Activated CD4-positive, alpha-beta T cell treated with anti-CD3 and anti-CD28 coated beads for 1 hour (primary cell): ENCODE data around the gene BCL11A.

Source experiments
- DNase-seq: peaks from one replicate; pipeline ENCODE4 v3.0.0-alpha.2; 2020

Gene BCL11A

GRCh38 chr2:60502144-60502543 is 51.3 kb downstream of the BCL11A start:
- no peak for DNase-seq

- DNase-seq, result no peak
These were observed 52.6 kb downstream of the BCL11A start for GRCh38 chr2:60500861-60501260.

- DNase-seq, result no peak
These were observed 53.7 kb downstream of the BCL11A start for GRCh38 chr2:60499651-60500265.

- no peak for DNase-seq
These were observed 54.5 kb downstream of the BCL11A start for GRCh38 chr2:60498816-60499429.

- DNase-seq, result no peak
These were observed 55.2 kb downstream of the BCL11A start for GRCh38 chr2:60498127-60498815.

- DNase-seq, result no peak
These were observed 56.0 kb downstream of the BCL11A start for GRCh38 chr2:60497500-60497899.

GRCh38 chr2:60496956-60497355 is 56.5 kb downstream of the BCL11A start:
- no peak for DNase-seq

GRCh38 chr2:60496475-60496874 is 57.0 kb downstream of the BCL11A start:
- DNase-seq, result no peak

- no peak for DNase-seq
These were observed 58.3 kb downstream of the BCL11A start for GRCh38 chr2:60495041-60495625.

- DNase-seq, result no peak
These were observed 59.6 kb downstream of the BCL11A start for GRCh38 chr2:60493804-60494387.

GRCh38 chr2:60492548-60492947 is 60.9 kb downstream of the BCL11A start:
- DNase-seq, result no peak

GRCh38 chr2:60490848-60491247 is 62.6 kb downstream of the BCL11A start:
- DNase-seq, result no peak

GRCh38 chr2:60490441-60490840 is 63.0 kb downstream of the BCL11A start:
- DNase-seq, result no peak

GRCh38 chr2:60489289-60489688 is 64.2 kb downstream of the BCL11A start:
- DNase-seq, result no peak

- DNase-seq, result no peak
These were observed 65.2 kb downstream of the BCL11A start for GRCh38 chr2:60488291-60488690.

GRCh38 chr2:60487174-60487573 is 66.3 kb downstream of the BCL11A start:
- no peak for DNase-seq

- no peak for DNase-seq
These were observed 66.9 kb downstream of the BCL11A start for GRCh38 chr2:60486551-60486950.

- DNase-seq, result no peak
These were observed 67.4 kb downstream of the BCL11A start for GRCh38 chr2:60486067-60486466.

- no peak for DNase-seq
These were observed 67.9 kb downstream of the BCL11A start for GRCh38 chr2:60485550-60485949.

- DNase-seq, result no peak
These were observed 68.4 kb downstream of the BCL11A start for GRCh38 chr2:60485055-60485454.

GRCh38 chr2:60484133-60484645 is 69.3 kb downstream of the BCL11A start:
- DNase-seq, result no peak

- DNase-seq, result no peak
These were observed 70.1 kb downstream of the BCL11A start for GRCh38 chr2:60483401-60483800.

GRCh38 chr2:60482222-60482621 is 71.2 kb downstream of the BCL11A start:
- DNase-seq, result no peak
